GM12878 (cell line): Measurements from ENCODE around the gene TRAF7. TPM values are rescaled to one million over a fixed set of nuclear protein-coding genes. Genes with fewer than 3 reads are reported as not detected.

Source experiments
- ATAC-seq: fragments of 200-7000 bp; cut with Tn5 transposase; 3 replicates; pipeline ENCODE4 v1.9.1; 2020; ENCODE audit warnings: mild to moderate bottlenecking, moderate library complexity
- BruUV-seq: library from RNA; stranded (reverse); fragments of 400-500 nt; replicated peaks from 2 replicates; lab custom pipeline; 2021; lab: Mats Ljungman, UMichigan
- CTCF ChIA-PET: fragments of 300-600 bp; sonication (Branson Sonifier 250); formaldehyde crosslinking; extraction: SDS; loops from one replicate; lab custom pipeline; 2021; ENCODE audit warnings: inconsistent platforms; lab: Yijun Ruan, JAX
- POLR2A ChIA-PET: fragments of 350-600 bp; formaldehyde crosslinking; extraction: SDS; loops from one replicate; lab custom pipeline; 2021; ENCODE audit warnings: inconsistent platforms; lab: Charles Lee
- RAD21 ChIA-PET: fragments of 300-600 bp; sonication (Branson Sonifier 250); formaldehyde crosslinking; loops from one replicate; lab custom pipeline; 2023; ENCODE audit warnings: antibody characterized with exemption; ENCODE audit not compliant: unreplicated experiment; lab: Charles Lee
- SMC1A ChIA-PET: fragments of 300-600 bp; sonication (Branson Sonifier 250); formaldehyde crosslinking; loops from one replicate; lab custom pipeline; 2023; ENCODE audit not compliant: unreplicated experiment, uncharacterized antibody; lab: Charles Lee
- DNase-seq: peaks from one replicate; pipeline ENCODE4 v3.0.0-alpha.2; 2011; ENCODE audit warnings: low read depth, low spot score
- FAIRE-seq: peaks from 3 replicates; lab custom pipeline; 2011; peaks lifted over from hg19 to GRCh38; lab: Jason Lieb, UNC
- H2AFZ ChIP-seq: 2 replicates; pipeline ENCODE4 v1.6.0; 2011; ENCODE audit warnings: low read depth, low read length, control low read depth; ENCODE audit not compliant: control insufficient read depth
- H3K27ac ChIP-seq: 2 replicates; pipeline ENCODE4 v1.5.1; 2011; ENCODE audit warnings: control low read depth; ENCODE audit not compliant: control insufficient read depth, insufficient read depth
- H3K27me3 ChIP-seq, 2 experiments: replicated peaks in 1 of 2; 2 replicates each; pipeline versions ENCODE4 v1.6.0 to v1.6.1; 2011; ENCODE audit warnings: low read length in 1 of 2; ENCODE audit not compliant: control insufficient read depth in 2 of 2, insufficient read depth in 2 of 2
- H3K36me3 ChIP-seq, 2 experiments: 2 replicates each; pipeline ENCODE4 v1.5.1; 2011; ENCODE audit warnings: low read length in 1 of 2; ENCODE audit not compliant: control insufficient read depth in 2 of 2, insufficient read depth in 2 of 2
- H3K4me1 ChIP-seq: 2 replicates; pipeline ENCODE4 v1.6.1; 2011; ENCODE audit warnings: mild to moderate bottlenecking, low read length, moderate library complexity, mixed read lengths; ENCODE audit not compliant: control insufficient read depth, insufficient read depth
- H3K4me2 ChIP-seq: 2 replicates; pipeline ENCODE4 v1.6.0; 2011; ENCODE audit warnings: control low read depth; ENCODE audit not compliant: control insufficient read depth, insufficient read depth
- H3K4me3 ChIP-seq: fragments of 200-600 bp; sonication (generic); 2 replicates; pipeline ENCODE4 v1.5.1; 2016
- H3K79me2 ChIP-seq: 2 replicates; pipeline ENCODE4 v1.6.0; 2011; ENCODE audit warnings: low read length; ENCODE audit not compliant: control insufficient read depth, insufficient read depth
- H3K9ac ChIP-seq: 2 replicates; pipeline ENCODE4 v1.8.0; 2011; ENCODE audit warnings: low read length, control low read depth, mixed read lengths; ENCODE audit not compliant: control insufficient read depth, insufficient read depth
- H3K9me3 ChIP-seq: replicated peaks from 3 replicates; pipeline ENCODE4 v1.5.1; 2011; ENCODE audit warnings: mild to moderate bottlenecking, low read length; ENCODE audit not compliant: control insufficient read depth, insufficient read depth
- H4K20me1 ChIP-seq: 2 replicates; pipeline ENCODE4 v1.6.0; 2011; ENCODE audit not compliant: control insufficient read depth, insufficient read depth
- BACH1 ChIP-seq: fragments of 450-650 bp; IDR thresholded peaks from 2 replicates; pipeline ENCODE4 v1.6.1; 2017; ENCODE audit warnings: mild to moderate bottlenecking, borderline replicate concordance
- KDM1A ChIP-seq: fragments of 200-600 bp; sonication (generic); IDR thresholded peaks from 2 replicates; pipeline ENCODE4 v1.6.1; 2016; ENCODE audit warnings: borderline replicate concordance
- POLR2A ChIP-seq: IDR thresholded peaks from 2 replicates; pipeline ENCODE4 v1.6.1; 2011; ENCODE audit warnings: low read depth, mild to moderate bottlenecking, low read length
- TAF1 ChIP-seq: IDR thresholded peaks from 2 replicates; pipeline ENCODE4 v1.6.1; 2011; ENCODE audit warnings: mild to moderate bottlenecking, low read depth, low read length, borderline replicate concordance
- TCF3 ChIP-seq: IDR thresholded peaks from 2 replicates; pipeline ENCODE4 v1.6.1; 2012; ENCODE audit warnings: low read depth, mild to moderate bottlenecking, low read length, borderline replicate concordance; ENCODE audit not compliant: insufficient read depth
- WGBS: methylation state at CpG from one replicate; pipeline ENCODE4 v1.1.6; 2016; ENCODE audit warnings: low lambda C conversion rate; ENCODE audit not compliant: insufficient replicate concordance, insufficient coverage; ENCODE audit errors: missing lambda C conversion rate; 5-methylcytosine and 5-hydroxymethylcytosine counted together
- in situ Hi-C: fragments of 300-500 bp; cut with MboI; formaldehyde crosslinking; loops from 9 replicates; pipeline ENCODE4 v1.14.3; 2018; ENCODE audit warnings: mixed read lengths
- intact Hi-C: fragments of 100-400 bp; cut with micrococcal nuclease; formaldehyde crosslinking; loops from one replicate; pipeline ENCODE4 v1.14.2; 2022; ENCODE audit not compliant: unreplicated experiment
- polyA plus RNA-seq, 11 experiments: library from polyadenylated mRNA; depleted of rRNA in 4 of 11; unstranded in 6 of 11; stranded (reverse) in 5 of 11; fragments of >200 nt; fragmentation: Nextera tagmentation in 4 of 11; fragmentation: Illumina TruSeq in 1 of 11; extraction: Ambion mirVana in 4 of 11; extraction: Trizol in 1 of 11; gene quantifications; 1 replicate in 1 of 11; 2 replicates in 10 of 11; pipeline versions ENCODE4 v1.2.1 to v1.2.3, GENCODE V29; 2011 to 2016; ENCODE audit warnings: inconsistent platforms in 2 of 11, missing spikeins in 2 of 11, low read depth in 1 of 11
- total RNA-seq, 4 experiments: library from RNA; depleted of rRNA in 3 of 4; stranded (reverse); fragments of >200 nt in 3 of 4; fragmentation: Illumina TruSeq in 1 of 4; extraction: Trizol in 1 of 4; gene quantifications; 2 replicates each; pipeline versions ENCODE4 v1.2.1 to v1.2.3, GENCODE V29; 2013 to 2021
- TF ChIP-seq, protein P1 (sequence below): fragments of 450-650 bp; IDR thresholded peaks from 2 replicates; pipeline ENCODE4 v1.6.1; 2017; ENCODE audit warnings: mild to moderate bottlenecking, moderate library complexity
- TF ChIP-seq, protein P2 (sequence below): IDR thresholded peaks from 2 replicates; pipeline ENCODE4 v1.6.1; 2012; ENCODE audit warnings: low read length, inconsistent platforms

Gene TRAF7
- total and polyA plus RNA-seq, 10 of the 15 experiments (the other 5 are each of a cell fraction or from before 2014, with no cell fraction given): 0.61 to 87.0 (median 30.0) TPM

- intact Hi-C loops: no loop called here
- H3K9ac ChIP-seq: no peak overlapping the region
- no peak for FAIRE-seq
Measured at GRCh38 chr16:2191446-2191706, 35.8 kb downstream of the TRAF7 start.

More at GRCh38 chr16:2191446-2191706, 35.8 kb downstream of the TRAF7 start:
- Histone ChIP-seq H3K27me3 (peaks cover 7 to 8% of the 10 kb centered on the region in 2 experiments), H3K36me3 (no peaks in the 10 kb centered on the region), H3K4me1 (no peaks in the 10 kb centered on the region; the same call in 1 of the 2 replicates), H3K79me2 (no peaks in the 10 kb centered on the region), H3K9me3 (no peaks in the 10 kb centered on the region), H3K4me2 (no peak overlapping the region), H4K20me1 (no peaks in the 10 kb centered on the region), H2AFZ (no peak overlapping the region)
- ATAC-seq (no peak), DNase-seq (no peak)
- BruUV-seq: no TSS peak
- POLR2A ChIA-PET: no interaction called here
- SMC1A ChIA-PET: no interaction called here
- in situ Hi-C loops: no loop called here
- TF ChIP-seq, protein P1, sequence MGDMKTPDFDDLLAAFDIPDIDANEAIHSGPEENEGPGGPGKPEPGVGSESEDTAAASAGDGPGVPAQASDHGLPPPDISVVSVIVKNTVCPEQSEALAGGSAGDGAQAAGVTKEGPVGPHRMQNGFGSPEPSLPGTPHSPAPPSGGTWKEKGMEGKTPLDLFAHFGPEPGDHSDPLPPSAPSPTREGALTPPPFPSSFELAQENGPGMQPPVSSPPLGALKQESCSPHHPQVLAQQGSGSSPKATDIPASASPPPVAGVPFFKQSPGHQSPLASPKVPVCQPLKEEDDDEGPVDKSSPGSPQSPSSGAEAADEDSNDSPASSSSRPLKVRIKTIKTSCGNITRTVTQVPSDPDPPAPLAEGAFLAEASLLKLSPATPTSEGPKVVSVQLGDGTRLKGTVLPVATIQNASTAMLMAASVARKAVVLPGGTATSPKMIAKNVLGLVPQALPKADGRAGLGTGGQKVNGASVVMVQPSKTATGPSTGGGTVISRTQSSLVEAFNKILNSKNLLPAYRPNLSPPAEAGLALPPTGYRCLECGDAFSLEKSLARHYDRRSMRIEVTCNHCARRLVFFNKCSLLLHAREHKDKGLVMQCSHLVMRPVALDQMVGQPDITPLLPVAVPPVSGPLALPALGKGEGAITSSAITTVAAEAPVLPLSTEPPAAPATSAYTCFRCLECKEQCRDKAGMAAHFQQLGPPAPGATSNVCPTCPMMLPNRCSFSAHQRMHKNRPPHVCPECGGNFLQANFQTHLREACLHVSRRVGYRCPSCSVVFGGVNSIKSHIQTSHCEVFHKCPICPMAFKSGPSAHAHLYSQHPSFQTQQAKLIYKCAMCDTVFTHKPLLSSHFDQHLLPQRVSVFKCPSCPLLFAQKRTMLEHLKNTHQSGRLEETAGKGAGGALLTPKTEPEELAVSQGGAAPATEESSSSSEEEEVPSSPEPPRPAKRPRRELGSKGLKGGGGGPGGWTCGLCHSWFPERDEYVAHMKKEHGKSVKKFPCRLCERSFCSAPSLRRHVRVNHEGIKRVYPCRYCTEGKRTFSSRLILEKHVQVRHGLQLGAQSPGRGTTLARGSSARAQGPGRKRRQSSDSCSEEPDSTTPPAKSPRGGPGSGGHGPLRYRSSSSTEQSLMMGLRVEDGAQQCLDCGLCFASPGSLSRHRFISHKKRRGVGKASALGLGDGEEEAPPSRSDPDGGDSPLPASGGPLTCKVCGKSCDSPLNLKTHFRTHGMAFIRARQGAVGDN: no peak
- TF ChIP-seq TCF3: no peak
- no peak for TF ChIP-seq BACH1
- no peak for TF ChIP-seq POLR2A
- TF ChIP-seq, protein P2, sequence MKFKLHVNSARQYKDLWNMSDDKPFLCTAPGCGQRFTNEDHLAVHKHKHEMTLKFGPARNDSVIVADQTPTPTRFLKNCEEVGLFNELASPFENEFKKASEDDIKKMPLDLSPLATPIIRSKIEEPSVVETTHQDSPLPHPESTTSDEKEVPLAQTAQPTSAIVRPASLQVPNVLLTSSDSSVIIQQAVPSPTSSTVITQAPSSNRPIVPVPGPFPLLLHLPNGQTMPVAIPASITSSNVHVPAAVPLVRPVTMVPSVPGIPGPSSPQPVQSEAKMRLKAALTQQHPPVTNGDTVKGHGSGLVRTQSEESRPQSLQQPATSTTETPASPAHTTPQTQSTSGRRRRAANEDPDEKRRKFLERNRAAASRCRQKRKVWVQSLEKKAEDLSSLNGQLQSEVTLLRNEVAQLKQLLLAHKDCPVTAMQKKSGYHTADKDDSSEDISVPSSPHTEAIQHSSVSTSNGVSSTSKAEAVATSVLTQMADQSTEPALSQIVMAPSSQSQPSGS: no peak
- no peak for TF ChIP-seq TAF1
- no peak for TF ChIP-seq KDM1A
- TF ChIP-seq, all 136 proteins: peak for 0
- CTCF ChIA-PET: no interaction called here
- Histone ChIP-seq H3K27ac (no peak overlapping the region), H3K4me3 (no peak overlapping the region)
- WGBS: 73% methylated on average over 11 of the region's 11 CpGs
- RAD21 ChIA-PET: no interaction called here
